ENCODE data around the gene ZP4. TPM values are rescaled to one million over a fixed set of nuclear protein-coding genes. Genes with fewer than 3 reads are reported as not detected.
"Not testable (repeated sequence)": the region's sequence is repeated elsewhere in the genome, so short reads cannot be mapped to it uniquely, and the experiment has no call there.

The ZP4 gene
- total RNA-seq, 1 experiment from 2014 or later, result not detected

DNA sequence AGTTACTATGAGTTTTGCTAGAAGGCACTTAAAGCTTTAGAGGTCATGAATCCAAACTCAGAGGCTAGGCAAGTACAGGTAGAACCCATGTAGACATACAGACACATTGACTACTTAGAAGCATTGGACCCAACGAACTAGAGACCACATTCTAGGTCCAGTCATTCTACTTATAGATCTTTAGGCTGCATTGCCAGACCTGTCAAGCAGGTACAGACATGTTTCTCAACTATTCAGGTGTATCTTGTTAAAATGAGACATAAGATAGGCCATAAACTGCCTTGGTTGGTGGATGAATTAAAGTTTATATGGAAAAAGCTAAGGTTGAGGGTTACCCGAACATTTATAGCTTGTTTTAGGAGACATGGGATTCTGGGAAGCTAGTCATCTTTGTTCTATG lies 6.5 kb downstream of the ZP4 start:
- DNase-seq (ENCODE audit: low spot score), result no peak
- in situ Hi-C loops (cut with HindIII; ENCODE audit: low sequenced_read_pairs), result no loop called here

DNA sequence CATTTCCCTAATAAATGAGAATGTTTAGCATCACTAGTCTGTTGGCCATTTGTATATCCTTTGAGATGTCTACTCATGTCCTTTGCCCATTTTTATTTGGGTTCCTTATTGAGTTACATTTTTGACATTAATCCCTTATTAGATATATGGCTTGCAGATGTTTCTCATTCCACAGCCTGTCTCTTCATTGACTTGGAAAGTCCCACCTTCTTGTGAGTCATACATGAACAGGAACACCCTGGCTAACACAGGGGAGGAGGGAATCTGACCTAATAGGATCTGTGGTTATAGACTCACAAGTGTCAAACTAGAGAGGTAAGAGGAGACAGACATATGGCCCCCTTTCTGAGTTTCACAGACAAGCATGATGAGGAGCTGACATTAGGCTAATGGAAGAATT lies 11.5 kb downstream of the ZP4 start:
- no peak for DNase-seq (ENCODE audit: low spot score)
- in situ Hi-C loops (cut with HindIII; ENCODE audit: low sequenced_read_pairs), result no loop called here

DNA sequence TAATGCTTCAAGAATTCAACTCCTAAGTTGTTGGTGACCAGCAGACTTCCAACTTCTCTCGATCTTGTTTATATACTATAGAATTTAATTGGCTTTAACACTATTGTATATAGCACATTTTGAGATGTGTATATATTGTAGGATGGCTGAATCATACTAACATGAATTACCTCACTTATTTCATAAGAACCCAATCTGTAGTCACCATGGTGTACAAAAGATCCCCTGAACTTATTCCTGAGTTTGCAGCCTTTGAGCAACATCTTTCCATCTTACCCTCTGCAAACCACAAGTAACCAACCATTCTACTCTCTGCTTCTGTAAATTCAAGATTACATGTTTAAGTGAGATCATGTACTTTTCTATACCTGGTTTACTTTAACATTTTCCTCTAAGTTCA lies 12.3 kb downstream of the ZP4 start:
- DNase-seq (ENCODE audit: low spot score), result no peak
- in situ Hi-C loops (cut with HindIII; ENCODE audit: low sequenced_read_pairs), result no loop called here

DNA sequence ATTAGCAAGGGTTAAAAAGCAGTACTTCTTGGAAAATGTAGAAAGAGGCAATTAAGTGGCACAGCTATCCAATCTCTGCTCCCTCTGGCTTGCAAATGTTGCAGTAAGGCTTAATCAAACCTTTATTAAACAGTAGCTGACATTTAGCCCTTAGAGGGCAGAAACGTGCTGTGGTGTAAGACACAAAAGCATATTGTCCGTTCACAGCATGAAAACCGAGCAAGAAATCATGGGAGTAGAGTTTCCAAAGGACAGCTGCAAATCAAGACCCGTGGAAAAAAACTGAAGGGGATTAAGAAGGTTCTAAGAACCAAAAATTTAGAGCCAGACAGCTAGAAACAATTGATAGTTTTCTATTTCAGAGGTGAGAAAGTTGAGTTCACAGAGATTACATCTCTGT lies 13.1 kb downstream of the ZP4 start:
- DNase-seq (ENCODE audit: low spot score), result no peak
- in situ Hi-C loops (cut with HindIII; ENCODE audit: low sequenced_read_pairs), result no loop called here

DNA sequence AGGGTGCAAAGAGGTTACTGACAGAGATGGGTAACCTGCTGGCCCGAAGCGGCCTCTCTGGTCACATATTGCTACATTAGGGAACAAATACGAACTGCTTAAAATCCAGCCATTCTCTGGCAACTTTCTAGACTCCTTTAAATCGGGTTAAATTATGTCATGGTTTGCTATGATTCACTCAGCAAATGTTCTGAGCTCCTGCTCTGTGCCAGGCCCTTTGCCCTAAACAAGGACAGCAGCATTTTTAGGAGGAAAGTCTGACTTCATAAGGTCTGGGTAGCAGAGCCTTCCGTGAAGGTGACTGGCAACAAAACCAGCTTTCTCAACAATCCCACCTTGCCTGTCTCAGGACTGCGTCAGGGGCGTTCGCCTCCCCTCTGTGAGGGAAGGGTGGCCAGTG lies 15.4 kb downstream of the ZP4 start:
- no peak for DNase-seq (ENCODE audit: low spot score)
- in situ Hi-C loops (cut with HindIII; ENCODE audit: low sequenced_read_pairs), result no loop called here

DNA sequence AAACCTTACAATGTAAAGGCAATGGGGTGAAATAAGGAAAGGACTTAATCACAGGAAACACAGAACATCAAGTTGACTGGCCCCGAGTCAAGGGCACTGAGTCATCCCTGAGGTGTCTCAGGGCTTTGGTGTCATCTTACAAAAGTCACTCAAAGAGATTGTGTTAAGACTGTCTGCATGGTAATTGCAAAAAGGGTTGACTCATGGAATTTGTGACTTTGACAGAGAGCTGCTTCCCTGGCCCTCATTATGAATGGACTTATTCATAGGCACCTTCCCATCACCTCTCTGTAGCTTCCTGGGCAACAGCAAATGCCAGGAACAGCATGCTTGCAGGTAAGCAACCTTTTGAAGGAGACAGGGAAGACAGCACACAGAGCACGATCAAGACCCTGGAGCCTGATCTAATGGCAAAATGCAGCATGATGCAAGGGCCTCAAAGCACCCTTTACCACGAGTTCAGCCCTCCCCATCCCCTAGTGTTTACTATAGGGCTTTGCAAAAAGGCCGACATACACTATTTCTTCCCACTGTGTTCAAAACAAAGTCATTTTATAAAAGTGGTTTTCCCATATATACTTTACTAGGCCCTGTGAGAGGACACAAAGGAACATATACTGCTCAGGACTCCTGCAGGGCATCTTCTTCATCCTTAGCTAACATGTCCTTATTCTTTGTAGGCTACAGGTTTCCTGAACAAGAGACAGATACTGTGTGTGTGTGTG lies 17.1 kb downstream of the ZP4 start:
- in situ Hi-C loops (cut with HindIII; ENCODE audit: low sequenced_read_pairs), result no loop called here

DNA sequence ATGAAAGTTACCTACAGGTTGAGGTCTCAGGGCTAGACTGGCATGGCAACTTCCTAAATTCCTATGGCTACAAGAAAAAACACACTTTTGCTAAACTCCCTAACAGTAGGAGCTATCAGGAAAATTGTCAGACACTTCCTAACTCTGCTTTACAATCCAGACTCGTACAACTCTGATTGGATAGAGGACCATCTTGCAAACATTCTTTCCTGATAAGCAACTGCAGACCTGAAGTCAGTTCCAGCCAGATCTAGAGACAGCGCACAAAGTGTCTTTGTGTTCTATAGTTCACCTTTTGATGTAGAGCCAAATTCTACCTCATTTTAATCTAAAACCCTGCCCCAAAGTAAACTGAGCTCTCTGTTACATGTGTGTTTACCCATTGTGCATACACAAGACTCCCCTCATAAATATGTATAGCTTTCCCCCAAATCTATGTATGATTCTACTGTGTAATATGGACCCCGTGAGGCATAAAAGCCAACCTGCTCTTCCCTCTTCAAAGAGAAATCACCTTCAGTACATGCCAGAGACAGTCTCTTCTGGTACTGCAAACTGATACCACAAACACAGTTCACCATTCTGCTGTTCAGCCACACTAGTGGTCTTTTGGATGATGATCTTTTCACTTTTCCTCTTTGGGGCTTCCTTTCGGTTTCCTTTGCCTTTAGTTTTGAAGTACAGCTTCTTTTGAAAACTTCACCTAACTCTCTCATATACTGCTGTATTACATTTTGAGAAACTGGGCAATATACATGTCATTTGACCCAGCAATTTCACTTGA lies 21.7 kb downstream of the ZP4 start:
- DNase-seq (ENCODE audit: low spot score), result no peak
- in situ Hi-C loops (cut with HindIII; ENCODE audit: low sequenced_read_pairs), result no loop called here

More for the DNA sequence above, 17.1 kb downstream of the ZP4 start:
- no peak for DNase-seq (ENCODE audit: low spot score)

DNA sequence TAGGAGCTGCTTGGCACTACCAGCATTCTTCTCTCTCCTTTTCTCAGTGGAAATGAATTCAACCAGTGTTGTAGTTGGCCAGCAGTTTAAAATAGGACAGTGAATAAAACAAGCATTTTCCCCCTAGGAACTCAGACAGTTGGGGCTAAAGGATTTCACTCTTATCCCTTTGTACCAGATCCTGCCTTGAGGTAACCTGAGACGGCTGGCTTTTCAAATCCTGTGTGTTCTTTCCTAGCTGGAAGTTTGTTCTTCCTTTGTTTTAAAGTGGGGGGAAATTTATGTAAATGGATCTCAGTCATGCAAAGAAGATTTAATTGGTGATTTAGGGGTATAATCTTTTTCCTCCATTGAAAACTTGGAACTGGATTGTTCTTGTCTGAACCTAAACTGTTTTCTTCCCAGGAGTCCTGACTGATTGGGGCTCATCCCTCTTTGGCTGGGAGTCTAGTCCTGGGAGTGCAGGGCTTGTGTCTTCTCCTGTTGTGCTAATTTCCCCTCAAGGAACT lies 23.3 kb downstream of the ZP4 start:
- in situ Hi-C loops (cut with HindIII; ENCODE audit: low sequenced_read_pairs), result no loop called here
- DNase-seq (ENCODE audit: low spot score), result no peak

DNA sequence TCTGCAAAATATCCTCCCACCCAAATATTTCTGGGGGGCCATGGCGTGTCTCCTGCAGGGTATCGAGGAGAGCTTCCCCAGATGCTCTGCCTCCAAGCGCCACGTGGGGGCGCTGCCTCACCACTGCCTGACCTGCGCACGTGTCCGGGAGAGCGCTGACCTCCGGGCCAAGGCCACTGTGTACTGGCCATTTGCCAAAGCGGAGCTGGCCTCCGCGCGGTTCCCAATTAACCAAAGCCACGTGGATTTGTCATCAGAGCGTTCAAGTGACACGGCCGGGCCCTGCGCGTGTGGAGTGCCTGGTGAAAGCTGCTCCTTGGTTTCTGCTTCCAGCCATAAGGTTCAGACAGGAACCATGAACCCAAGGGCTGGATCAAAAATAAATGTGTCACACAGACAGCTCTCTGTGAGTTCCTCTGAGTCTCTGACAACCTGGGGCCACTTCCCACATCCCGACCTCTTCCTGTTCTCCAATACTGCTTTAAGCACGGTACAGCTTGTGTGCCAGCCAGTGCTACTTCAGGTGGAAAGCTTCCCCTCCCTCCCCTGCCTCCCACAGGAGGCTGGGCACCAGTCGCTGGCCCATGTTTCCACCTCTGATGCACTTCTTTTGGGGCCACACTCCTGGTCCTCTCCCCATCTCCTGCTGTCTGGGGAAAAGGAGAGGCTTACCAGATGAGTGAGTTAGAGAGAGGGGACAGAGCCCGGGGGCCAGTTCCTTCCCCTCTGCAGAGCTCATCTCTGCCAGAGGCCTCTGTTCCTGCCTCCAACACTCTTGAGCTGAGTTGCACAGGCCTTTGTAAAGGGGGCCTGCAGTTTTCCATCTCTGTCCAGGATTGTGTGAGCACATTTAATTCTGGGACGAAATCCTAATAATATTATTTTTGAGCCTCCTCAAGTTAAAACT lies 26.1 kb downstream of the ZP4 start:
- in situ Hi-C loops (cut with HindIII; ENCODE audit: low sequenced_read_pairs), result no loop called here
- peak; percentile 26 for DNase-seq (ENCODE audit: low spot score)

DNA sequence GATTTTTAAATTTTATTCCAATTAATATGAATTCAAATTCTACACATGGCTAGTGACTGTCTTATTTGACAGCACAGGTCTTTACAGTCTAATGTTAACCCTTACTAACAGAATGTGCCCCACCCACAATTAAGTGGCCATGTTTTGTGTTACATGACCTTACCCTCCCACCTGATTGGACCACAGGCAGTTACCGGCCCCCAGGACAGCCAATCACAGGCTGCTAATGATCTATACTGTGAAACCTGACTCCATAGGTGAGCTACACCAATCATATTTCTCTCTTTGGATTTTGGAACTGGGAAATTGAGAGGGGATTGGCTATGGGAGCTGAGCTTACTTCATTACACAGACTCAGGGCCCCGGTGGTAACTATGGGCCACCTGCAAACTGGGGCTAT lies 27.5 kb downstream of the ZP4 start:
- in situ Hi-C loops (cut with HindIII; ENCODE audit: low sequenced_read_pairs), result no loop called here

DNA sequence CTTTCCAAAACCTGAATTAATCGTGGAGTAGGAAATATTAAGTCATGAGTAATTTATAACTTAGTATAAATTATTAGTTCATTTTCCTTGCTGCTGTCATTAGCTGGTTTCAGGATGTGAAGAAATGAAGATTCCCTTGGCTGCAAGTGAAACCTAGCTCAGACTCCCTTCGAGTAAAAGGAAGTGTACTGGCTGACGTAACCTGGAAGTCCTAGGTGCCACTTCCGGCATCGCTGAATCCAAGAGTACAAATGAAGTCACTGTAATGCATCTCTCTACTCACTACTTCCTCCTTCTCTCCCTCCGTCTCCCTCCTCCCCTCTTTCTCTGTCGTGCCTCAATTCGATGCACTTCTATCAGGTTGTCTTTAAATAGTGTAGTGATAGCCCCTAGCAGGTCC lies 28.8 kb downstream of the ZP4 start:
- DNase-seq (ENCODE audit: low spot score), result no peak
- in situ Hi-C loops (cut with HindIII; ENCODE audit: low sequenced_read_pairs), result no loop called here

More for the DNA sequence above, 27.5 kb downstream of the ZP4 start:
- no peak for DNase-seq (ENCODE audit: low spot score)

DNA sequence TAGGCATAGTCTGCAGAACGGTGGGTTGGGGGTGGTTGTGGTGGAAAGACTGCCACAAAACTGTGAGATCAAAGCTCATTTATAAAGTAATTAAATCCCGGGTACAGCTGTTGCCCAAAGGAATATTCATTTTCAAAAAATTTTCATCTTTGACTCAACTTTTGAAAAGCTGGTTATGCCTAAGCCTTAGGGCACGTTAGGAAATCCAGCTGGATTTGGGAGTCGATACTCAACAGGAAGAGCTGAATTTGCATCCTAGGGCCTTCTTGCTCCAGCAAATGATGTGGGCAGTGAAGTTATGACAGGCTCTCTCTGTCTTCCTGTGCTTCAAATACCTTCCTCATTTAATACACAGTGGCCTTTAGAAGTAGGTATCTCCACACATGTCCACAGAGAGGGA lies 31.7 kb downstream of the ZP4 start:
- DNase-seq (ENCODE audit: low spot score), result no peak
- in situ Hi-C loops (cut with HindIII; ENCODE audit: low sequenced_read_pairs), result no loop called here

DNA sequence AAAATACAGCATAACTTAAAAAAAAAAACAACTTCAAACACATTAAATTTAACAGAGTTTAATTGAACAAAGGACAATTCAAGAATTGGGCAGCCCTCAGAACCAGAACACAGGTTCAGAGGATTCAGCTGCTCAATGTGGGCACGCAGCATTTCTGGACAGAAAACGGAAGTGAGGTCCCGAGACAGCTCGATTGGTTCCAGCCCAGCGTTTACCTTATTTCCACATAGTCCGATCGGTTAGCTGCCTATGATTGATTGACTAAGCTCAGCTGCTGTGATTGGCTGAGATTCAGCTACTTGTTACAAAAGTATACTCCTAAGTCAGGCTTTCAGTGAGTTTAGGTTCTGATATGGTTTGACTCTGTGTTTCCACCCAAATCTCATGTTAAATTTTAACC lies 33.3 kb downstream of the ZP4 start:
- no peak for DNase-seq (ENCODE audit: low spot score)
- in situ Hi-C loops (cut with HindIII; ENCODE audit: low sequenced_read_pairs), result no loop called here

DNA sequence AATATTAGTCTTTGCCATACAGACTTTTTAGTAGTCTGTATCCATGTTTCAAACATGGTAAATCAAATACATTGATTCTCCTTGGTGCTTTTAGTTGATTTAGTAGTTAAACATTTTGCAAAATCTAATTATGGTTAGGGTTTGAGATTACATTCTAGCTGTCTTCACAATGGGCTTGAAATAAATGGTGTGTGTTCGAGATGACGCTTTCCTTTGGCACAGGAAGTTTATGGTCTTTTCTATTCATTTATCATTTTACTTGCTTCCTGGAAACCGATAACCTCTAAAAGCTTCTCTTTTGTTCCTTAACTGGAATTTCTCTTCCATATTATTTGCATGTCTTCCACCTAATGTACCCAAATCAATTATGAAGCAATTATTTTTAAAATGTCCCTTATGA lies 38.4 kb downstream of the ZP4 start:
- no peak for DNase-seq (ENCODE audit: low spot score)
- in situ Hi-C loops (cut with HindIII; ENCODE audit: low sequenced_read_pairs), result no loop called here

DNA sequence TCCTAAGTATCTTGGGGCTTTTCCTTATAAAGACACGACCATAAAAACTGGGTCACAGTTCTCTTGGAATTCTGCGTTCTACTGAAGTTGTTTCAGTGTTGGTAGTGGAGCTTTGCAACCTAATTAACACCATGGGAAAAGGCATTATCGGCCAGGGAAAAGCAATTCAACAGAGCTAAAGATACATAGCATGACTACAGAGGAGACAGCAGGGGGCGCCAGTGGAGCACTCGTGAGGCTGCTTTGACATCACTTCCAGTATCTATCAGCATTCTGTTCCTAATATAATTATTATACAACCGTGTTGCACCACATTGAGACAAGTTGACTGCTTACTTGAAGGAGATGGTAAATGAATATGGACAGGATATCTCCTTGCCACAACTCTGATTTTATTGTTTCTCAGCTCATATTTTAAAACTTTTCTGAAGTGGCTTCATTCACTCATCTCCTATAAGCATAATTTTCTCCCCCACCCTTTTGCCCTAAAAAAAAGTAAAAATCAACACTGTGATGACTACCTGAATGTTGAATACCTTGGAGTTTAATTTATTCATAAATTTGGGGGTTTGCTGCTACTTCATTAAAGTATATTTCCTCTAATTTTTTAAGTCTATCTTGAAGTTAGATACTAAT lies 39.4 kb downstream of the ZP4 start:
- peak; percentile 31 for DNase-seq (ENCODE audit: low spot score)

DNA sequence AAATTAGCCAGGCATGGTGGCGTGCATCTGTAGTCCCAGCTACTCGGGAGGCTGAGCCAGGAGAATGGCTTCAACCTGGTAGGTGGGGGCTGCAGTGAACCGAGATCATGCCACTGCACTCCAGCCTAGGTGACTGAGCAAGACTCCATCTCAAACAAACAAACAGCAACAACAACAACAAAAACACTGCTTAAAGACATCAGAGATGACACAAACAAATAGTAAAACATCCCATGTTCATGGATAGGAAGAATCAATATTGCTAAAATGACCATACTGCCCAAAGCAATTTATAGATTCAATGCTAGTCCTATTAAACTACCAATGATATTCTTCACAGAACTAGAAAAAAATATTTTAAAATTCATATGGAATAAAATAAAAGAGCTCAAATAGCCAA lies 47.2 kb downstream of the ZP4 start:
- DNase-seq (ENCODE audit: low spot score); in situ Hi-C loops (cut with HindIII; ENCODE audit: low sequenced_read_pairs): not testable (repeated sequence)

More for the DNA sequence above, 39.4 kb downstream of the ZP4 start:
- in situ Hi-C loops (cut with HindIII; ENCODE audit: low sequenced_read_pairs), result no loop called here

DNA sequence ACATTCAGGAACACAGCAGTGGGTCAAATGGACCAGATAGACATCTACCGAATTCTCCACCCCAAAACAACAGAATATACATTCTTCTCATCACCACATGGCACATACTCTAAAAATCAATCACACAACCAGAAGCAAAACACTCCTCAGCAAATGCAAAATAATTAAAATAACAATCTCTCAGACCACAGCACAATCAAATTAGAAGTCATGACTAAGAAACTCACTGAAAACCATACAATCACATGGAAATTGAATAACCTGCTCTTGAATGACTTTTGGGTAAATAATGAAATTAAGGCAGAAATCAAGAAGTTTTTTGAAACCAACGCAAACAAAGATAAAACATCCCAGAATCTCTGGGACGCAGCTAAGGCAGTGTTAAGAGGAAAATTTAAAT lies 49.2 kb downstream of the ZP4 start:
- no peak for DNase-seq (ENCODE audit: low spot score)
- in situ Hi-C loops (cut with HindIII; ENCODE audit: low sequenced_read_pairs), result no loop called here

DNA sequence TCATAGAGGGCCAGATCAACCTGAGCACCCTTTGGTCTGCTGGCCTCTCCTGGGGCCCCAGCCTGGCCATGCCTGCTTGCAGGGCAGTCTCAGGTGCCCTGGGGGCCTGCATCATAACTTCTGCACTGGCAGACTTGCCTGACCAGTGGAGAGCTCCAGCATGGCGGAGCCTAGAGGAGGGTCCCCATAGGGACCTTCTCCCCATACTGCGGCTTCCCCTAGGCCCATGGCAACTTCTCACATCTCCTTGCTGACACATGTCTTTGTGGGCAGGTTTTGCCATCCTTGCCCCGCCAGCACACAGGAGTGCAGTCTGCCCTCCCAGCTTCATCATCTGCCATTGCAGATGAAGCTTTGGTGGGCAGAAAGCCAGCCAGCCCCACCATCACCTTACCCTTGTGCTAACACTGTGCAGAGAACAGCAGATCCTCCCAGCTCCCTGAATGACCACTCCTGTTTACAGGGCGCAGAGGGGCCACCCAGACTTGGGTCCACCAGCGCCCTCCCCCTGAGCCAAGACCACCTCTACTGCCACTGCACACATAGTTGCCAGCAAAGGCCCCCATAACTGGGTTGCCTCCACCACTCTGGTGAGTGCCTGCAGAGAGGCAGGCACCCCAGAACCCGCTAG lies 51.7 kb downstream of the ZP4 start:
- in situ Hi-C loops (cut with HindIII; ENCODE audit: low sequenced_read_pairs), result no loop called here
- no peak for DNase-seq (ENCODE audit: low spot score)

DNA sequence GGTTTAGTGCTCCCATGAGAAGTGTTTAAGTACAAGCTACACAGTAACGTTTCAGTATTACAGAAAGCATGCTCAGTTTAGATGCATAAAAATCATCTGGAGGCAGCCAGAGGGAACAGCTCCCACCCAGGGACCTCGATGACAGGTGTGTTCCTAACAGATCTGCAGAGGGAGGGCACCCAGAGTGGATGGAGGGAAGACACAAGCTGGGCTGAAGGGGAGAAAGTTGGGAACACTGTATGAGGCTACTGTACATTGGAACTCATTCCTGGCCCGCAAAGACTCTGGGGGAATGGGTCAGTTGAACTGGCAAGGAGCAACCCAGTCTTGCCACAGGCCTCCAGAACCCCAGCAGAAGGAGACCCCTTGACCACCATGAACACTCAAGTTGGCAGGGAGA lies 52.4 kb downstream of the ZP4 start:
- DNase-seq (ENCODE audit: low spot score), result no peak
- in situ Hi-C loops (cut with HindIII; ENCODE audit: low sequenced_read_pairs), result no loop called here
